Esophagus squamous epithelium (tissue), 5 donors: ENCODE data around the gene NCKAP5. TPM values are rescaled to one million over a fixed set of nuclear protein-coding genes. Genes with fewer than 3 reads are reported as not detected.

Experiments used
- DNase-seq: peaks from one replicate; lab custom pipeline; 2025; lab: John Stamatoyannopoulos, UW
- H3K27ac ChIP-seq, 4 donors: fragments of 200-600 bp; sonication (generic); one replicate each; pipeline ENCODE4 v1.5.1; 2016 to 2019; ENCODE audit warnings: mild to moderate bottlenecking in 1 of 4
- H3K27me3 ChIP-seq, 4 donors: fragments of 200-600 bp; sonication (generic); 1 replicate in 3 of 4; 2 replicates in 1 of 4; pipeline versions ENCODE4 v1.5.1 to v1.6.0; 2017 to 2021; ENCODE audit warnings: antibody characterized with exemption in 1 of 4
- H3K36me3 ChIP-seq, 3 donors: fragments of 200-600 bp; sonication (generic); one replicate each; pipeline ENCODE4 v1.5.1; 2016 to 2019
- H3K4me1 ChIP-seq, 3 donors: fragments of 200-600 bp; sonication (generic); one replicate each; pipeline ENCODE4 v1.5.1; 2017 to 2019
- H3K4me3 ChIP-seq, 4 donors: fragments of 200-600 bp; sonication (generic); 1 replicate in 3 of 4; 2 replicates in 1 of 4; pipeline ENCODE4 v1.5.1; 2016 to 2019; ENCODE audit warnings: mild to moderate bottlenecking in 2 of 4, moderate library complexity in 1 of 4
- H3K9me3 ChIP-seq, 3 donors: fragments of 200-600 bp; sonication (generic); one replicate each; pipeline ENCODE4 v1.5.1; 2016 to 2019
- CTCF ChIP-seq, 6 experiments: fragments of 450-650 bp in 4 of 6; fragments of 200-600 bp in 2 of 6; sonication (generic) in 2 of 6; IDR thresholded peaks; one replicate each; pipeline ENCODE4 v1.5.1; 2016 to 2019; ENCODE audit warnings: antibody characterized with exemption in 6 of 6, mild to moderate bottlenecking in 4 of 6, moderate library complexity in 4 of 6
- POLR2A ChIP-seq, 4 donors: fragments of 450-650 bp; IDR thresholded peaks; one replicate each; pipeline ENCODE4 v1.6.1; 2017; ENCODE audit warnings: antibody characterized with exemption in 4 of 4, mild to moderate bottlenecking in 4 of 4, moderate library complexity in 3 of 4
- WGBS, 2 donors: methylation state at CpG; one replicate each; pipeline ENCODE4 v1.1.5; 2018; 5-methylcytosine and 5-hydroxymethylcytosine counted together
- intact Hi-C: fragments of 100-400 bp; cut with DNase I; formaldehyde crosslinking; loops from one replicate; pipeline ENCODE4 v1.15.0; 2022
- total RNA-seq, 4 donors: library from RNA; depleted of rRNA; stranded (reverse); fragments of >200 nt; gene quantifications; one replicate each; pipeline ENCODE4 v1.1.0, GENCODE V29; 2016
- donor health status: DM: yes; HTN: yes; CAD: no.

The NCKAP5 gene
- total RNA-seq, 4 donors from 2014 or later, result 4.5 to 6.9 (median 5.3) TPM

- TF ChIP-seq POLR2A (IDR thresholded peaks at IDR 0.05), result no peak
- no peak for TF ChIP-seq CTCF (IDR thresholded peaks at IDR 0.05)
- intact Hi-C loops, result no loop called here
- Histone ChIP-seq H3K4me1 (no peaks in the 10 kb centered on the region), H3K27ac (no peak overlapping the region), H3K9me3 (no peaks in the 10 kb centered on the region), H3K36me3 (no peaks in the 10 kb centered on the region), H3K27me3 (no peaks in the 10 kb centered on the region), H3K4me3 (no peak overlapping the region)
- no peak for DNase-seq
Observed at GRCh38 chr2:132910432-132910831, 657.8 kb downstream of the NCKAP5 start.

GRCh38 chr2:132909427-132909826, 658.8 kb downstream of the NCKAP5 start:
- TF ChIP-seq CTCF (IDR thresholded peaks at IDR 0.05) (no peak), POLR2A (IDR thresholded peaks at IDR 0.05) (no peak)
- intact Hi-C loops, result no loop called here
- DNase-seq, result no peak
- Histone ChIP-seq H3K4me1 (no peaks in the 10 kb centered on the region), H3K4me3 (no peak overlapping the region), H3K36me3 (no peaks in the 10 kb centered on the region), H3K27ac (no peak overlapping the region), H3K27me3 (no peaks in the 10 kb centered on the region), H3K9me3 (no peaks in the 10 kb centered on the region)
- WGBS, 2 donors, result 84 to 89% methylated on average over 2 of the region's 2 CpGs

DNA sequence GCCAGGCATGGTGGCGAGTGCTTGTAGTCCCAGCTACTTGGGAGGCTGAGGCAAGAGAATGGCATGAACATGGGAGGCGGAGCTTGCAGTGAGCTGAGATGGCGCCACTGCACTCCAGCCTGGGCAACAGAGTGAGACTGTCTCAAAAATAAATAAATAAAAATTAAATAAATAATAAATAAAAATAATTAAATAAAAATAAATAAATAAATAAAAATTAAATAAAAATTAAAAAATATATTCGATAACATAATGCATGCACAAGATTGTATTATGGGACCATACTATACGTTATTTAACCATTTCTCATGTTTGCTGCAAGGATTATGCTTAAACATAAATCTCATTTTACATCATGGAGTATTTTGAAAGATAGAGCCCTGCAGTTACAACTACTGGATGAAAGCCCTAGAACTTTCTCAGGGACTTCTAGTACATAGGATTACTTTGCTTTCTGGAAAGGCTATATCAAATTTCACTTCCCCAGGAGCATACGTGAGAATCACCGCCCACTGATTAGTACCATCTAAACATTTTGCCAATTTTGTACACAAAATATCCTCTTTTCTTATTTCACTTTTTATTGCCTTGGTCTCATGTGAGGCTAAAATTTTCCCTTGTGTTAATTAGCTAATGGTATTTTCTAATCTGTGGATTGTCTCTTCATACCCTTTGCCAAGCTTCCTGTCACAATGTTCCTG, 664.0 kb downstream of the NCKAP5 start:
- Histone ChIP-seq H3K4me3 (no peak overlapping the region), H3K36me3 (no peaks in the 10 kb centered on the region), H3K9me3 (no peaks in the 10 kb centered on the region), H3K4me1 (no peaks in the 10 kb centered on the region), H3K27ac (no peak overlapping the region), H3K27me3 (no peaks in the 10 kb centered on the region)
- intact Hi-C loops, result no loop called here
- TF ChIP-seq CTCF (IDR thresholded peaks at IDR 0.05) (no peak), POLR2A (IDR thresholded peaks at IDR 0.05) (no peak)
- no peak for DNase-seq
- WGBS, 2 donors, result 81 to 91% methylated on average over 7 of the region's 7 CpGs

DNA sequence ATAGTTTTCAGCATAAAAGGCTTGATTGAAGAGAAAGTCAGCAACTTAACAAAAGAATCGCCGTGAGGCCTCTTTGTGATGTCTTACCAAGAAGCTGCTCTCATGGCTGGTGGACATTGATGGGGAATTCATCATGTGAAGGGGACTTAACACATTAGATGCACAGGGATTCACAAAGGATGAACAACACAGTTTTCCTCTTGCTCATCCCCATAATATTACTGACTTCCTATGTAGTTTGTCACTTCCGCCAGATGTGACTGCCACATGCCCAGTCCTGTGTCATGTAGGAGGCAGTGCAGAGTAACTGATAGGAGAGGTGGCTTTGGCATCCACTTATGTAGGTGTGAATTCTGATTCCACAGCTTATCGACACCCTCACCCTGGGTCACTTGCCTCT, 665.6 kb downstream of the NCKAP5 start:
- TF ChIP-seq CTCF (IDR thresholded peaks at IDR 0.05), result no peak
- H3K27me3 ChIP-seq, result no peaks in the 10 kb centered on the region
- no peaks in the 10 kb centered on the region for H3K36me3 ChIP-seq
- H3K4me3 ChIP-seq, result no peak overlapping the region
- H3K9me3 ChIP-seq, result no peaks in the 10 kb centered on the region
- intact Hi-C loops, result no loop called here
- H3K4me1 ChIP-seq, result no peaks in the 10 kb centered on the region
- no peak overlapping the region for H3K27ac ChIP-seq
- WGBS, 2 donors, result 77 to 93% methylated on average over 4 of the region's 4 CpGs
- no peak for DNase-seq

DNA sequence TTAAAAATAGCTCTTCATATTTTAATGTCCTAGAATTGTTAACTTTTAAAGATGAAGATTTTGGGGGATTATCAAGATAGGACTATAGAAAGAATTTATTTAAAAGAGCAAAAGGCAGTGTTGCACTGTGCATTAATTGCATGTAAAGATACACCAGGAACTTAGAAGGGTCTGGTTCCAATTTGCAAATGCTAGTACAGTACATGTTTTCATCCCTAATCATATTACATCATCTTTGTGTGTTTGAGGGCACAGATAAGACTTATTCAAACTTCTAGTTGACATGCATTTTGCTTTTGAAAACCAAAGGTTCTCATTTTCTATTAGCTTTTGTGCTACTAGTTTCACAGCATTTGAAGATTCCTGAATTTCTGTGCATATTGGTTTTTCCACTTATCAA, 666.6 kb downstream of the NCKAP5 start:
- TF ChIP-seq CTCF (IDR thresholded peaks at IDR 0.05) (no peak), POLR2A (IDR thresholded peaks at IDR 0.05) (no peak)
- intact Hi-C loops, result no loop called here
- H3K4me1 ChIP-seq, result no peaks in the 10 kb centered on the region
- no peaks in the 10 kb centered on the region for H3K9me3 ChIP-seq
- no peaks in the 10 kb centered on the region for H3K27me3 ChIP-seq
- no peaks in the 10 kb centered on the region for H3K36me3 ChIP-seq
- H3K4me3 ChIP-seq, result no peak overlapping the region
- DNase-seq, result no peak
- H3K27ac ChIP-seq, result no peak overlapping the region
